ENCODE results near the gene ABCF3. TPM values are rescaled to one million over a fixed set of nuclear protein-coding genes. Genes with fewer than 3 reads are reported as not detected.

ABCF3 gene
- total and polyA plus RNA-seq, 4 donors: 28.1 to 59.2 (median 33.7) TPM

- no peaks in the 10 kb centered on the region for H3K9me3 ChIP-seq (ENCODE audit: control insufficient read depth in 4 of 4, low read length in 3 of 4)
- no peak overlapping the region for H3K9ac ChIP-seq (ENCODE audit: low read depth in 1 of 2, low read length in 2 of 2)
- no peaks in the 10 kb centered on the region for H3K27me3 ChIP-seq (ENCODE audit: control insufficient read depth in 4 of 4, insufficient read depth in 4 of 4, low read length in 3 of 4)
- no peak overlapping the region for H3K27ac ChIP-seq (ENCODE audit: low read depth in 1 of 2, low read length in 2 of 2)
- no peak overlapping the region for H3K4me3 ChIP-seq (ENCODE audit: low read depth in 1 of 3, low read length in 3 of 3)
- peaks cover 15 to 74% (median 51%) of the 10 kb centered on the region in 4 donors for H3K36me3 ChIP-seq (ENCODE audit: control insufficient read depth in 4 of 4, insufficient read depth in 3 of 4, low read depth in 1 of 4, low read length in 3 of 4)
- 97% methylated on average over 8 of the region's 8 CpGs for WGBS
- H3K4me1 ChIP-seq (ENCODE audit: control insufficient read depth in 4 of 4, insufficient read depth in 4 of 4, low read length in 3 of 4): no peaks in the 10 kb centered on the region
- no peak for DNase-seq (ENCODE audit: low spot score)
- TF ChIP-seq, protein P1, sequence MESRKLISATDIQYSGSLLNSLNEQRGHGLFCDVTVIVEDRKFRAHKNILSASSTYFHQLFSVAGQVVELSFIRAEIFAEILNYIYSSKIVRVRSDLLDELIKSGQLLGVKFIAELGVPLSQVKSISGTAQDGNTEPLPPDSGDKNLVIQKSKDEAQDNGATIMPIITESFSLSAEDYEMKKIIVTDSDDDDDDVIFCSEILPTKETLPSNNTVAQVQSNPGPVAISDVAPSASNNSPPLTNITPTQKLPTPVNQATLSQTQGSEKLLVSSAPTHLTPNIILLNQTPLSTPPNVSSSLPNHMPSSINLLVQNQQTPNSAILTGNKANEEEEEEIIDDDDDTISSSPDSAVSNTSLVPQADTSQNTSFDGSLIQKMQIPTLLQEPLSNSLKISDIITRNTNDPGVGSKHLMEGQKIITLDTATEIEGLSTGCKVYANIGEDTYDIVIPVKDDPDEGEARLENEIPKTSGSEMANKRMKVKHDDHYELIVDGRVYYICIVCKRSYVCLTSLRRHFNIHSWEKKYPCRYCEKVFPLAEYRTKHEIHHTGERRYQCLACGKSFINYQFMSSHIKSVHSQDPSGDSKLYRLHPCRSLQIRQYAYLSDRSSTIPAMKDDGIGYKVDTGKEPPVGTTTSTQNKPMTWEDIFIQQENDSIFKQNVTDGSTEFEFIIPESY (IDR thresholded peaks at IDR 0.05): no peak
- TF ChIP-seq JUND (IDR thresholded peaks at IDR 0.05): no peak
- TF ChIP-seq CTCF (IDR thresholded peaks at IDR 0.05; ENCODE audit: low read depth, low read length, missing input control): no peak
- TF ChIP-seq HNF4A (conservative IDR thresholded peaks at IDR 0.05): no peak
- TF ChIP-seq EGR1 (IDR thresholded peaks at IDR 0.05; ENCODE audit: low read depth in 2 of 2): no peak
- TF ChIP-seq SP1 (IDR thresholded peaks at IDR 0.05): no peak
- TF ChIP-seq YY1 (IDR thresholded peaks at IDR 0.05): no peak
- no peak for TF ChIP-seq NR2F2 (IDR thresholded peaks at IDR 0.05)
- no peak for TF ChIP-seq GABPA (IDR thresholded peaks at IDR 0.05 in 1 of 2, conservative IDR thresholded peaks at IDR 0.05 in 1 of 2)
- no peak for TF ChIP-seq FOXA2 (IDR thresholded peaks at IDR 0.05)
- TF ChIP-seq RAD21 (IDR thresholded peaks at IDR 0.05): no peak
- no peak for TF ChIP-seq RXRA (IDR thresholded peaks at IDR 0.05)
Measured at GRCh38 chr3:184167786-184168185, 18.2 kb upstream of the ABCF3 start.

DNA sequence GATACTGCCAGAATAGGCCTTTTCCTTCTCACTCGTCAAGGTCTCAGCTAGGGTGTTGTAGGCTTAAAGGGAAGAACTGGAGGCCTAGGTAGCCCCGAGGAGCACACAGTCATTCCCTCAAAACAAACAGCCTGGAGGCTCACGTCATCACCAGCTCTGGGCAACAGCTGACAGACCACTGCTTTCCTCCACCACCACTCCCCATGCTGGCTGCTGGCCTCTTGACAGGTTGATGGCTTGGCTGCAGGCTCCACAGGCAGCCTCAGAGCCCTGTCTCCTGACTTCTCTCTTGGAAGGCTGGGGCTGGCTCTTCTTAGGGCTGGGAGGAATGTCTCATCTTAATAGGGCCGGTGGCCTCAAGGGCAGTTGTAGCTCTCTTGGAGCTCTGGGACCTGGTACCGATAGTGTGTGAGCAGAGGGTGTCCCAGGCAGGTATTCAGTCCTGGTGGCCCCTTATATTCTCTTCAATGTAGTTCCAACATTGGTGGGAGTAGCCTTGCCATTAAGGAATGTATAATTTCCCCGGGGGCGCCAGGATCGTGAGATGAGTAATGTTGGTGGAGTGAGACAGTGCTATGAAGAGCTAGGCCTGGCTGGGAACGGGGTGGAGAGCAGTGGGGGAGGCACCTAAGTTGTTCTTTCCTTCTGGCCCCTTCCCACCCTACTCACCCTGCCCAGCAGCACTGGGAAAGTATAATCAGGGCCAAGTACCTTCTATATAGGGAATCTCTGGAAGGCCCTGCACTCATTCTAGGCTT, 17.5 kb upstream of the ABCF3 start:
- DNase-seq (ENCODE audit: low spot score): no peak
- H3K27ac ChIP-seq (ENCODE audit: low read depth in 1 of 2, low read length in 2 of 2): no peak overlapping the region
- WGBS: 94% methylated on average over 9 of the region's 9 CpGs
- H3K4me3 ChIP-seq (ENCODE audit: low read depth in 1 of 3, low read length in 3 of 3): no peak overlapping the region
- H3K36me3 ChIP-seq (ENCODE audit: control insufficient read depth in 4 of 4, insufficient read depth in 3 of 4, low read depth in 1 of 4, low read length in 3 of 4): peaks cover 15 to 73% (median 48%) of the 10 kb centered on the region in 4 donors
- H3K4me1 ChIP-seq (ENCODE audit: control insufficient read depth in 4 of 4, insufficient read depth in 4 of 4, low read length in 3 of 4): no peaks in the 10 kb centered on the region
- TF ChIP-seq EGR1 (IDR thresholded peaks at IDR 0.05; ENCODE audit: low read depth in 2 of 2) (no peak), TAF1 (conservative IDR thresholded peaks at IDR 0.05) (no peak), JUND (IDR thresholded peaks at IDR 0.05) (no peak)
- TF ChIP-seq, protein P2, sequence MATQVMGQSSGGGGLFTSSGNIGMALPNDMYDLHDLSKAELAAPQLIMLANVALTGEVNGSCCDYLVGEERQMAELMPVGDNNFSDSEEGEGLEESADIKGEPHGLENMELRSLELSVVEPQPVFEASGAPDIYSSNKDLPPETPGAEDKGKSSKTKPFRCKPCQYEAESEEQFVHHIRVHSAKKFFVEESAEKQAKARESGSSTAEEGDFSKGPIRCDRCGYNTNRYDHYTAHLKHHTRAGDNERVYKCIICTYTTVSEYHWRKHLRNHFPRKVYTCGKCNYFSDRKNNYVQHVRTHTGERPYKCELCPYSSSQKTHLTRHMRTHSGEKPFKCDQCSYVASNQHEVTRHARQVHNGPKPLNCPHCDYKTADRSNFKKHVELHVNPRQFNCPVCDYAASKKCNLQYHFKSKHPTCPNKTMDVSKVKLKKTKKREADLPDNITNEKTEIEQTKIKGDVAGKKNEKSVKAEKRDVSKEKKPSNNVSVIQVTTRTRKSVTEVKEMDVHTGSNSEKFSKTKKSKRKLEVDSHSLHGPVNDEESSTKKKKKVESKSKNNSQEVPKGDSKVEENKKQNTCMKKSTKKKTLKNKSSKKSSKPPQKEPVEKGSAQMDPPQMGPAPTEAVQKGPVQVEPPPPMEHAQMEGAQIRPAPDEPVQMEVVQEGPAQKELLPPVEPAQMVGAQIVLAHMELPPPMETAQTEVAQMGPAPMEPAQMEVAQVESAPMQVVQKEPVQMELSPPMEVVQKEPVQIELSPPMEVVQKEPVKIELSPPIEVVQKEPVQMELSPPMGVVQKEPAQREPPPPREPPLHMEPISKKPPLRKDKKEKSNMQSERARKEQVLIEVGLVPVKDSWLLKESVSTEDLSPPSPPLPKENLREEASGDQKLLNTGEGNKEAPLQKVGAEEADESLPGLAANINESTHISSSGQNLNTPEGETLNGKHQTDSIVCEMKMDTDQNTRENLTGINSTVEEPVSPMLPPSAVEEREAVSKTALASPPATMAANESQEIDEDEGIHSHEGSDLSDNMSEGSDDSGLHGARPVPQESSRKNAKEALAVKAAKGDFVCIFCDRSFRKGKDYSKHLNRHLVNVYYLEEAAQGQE (IDR thresholded peaks at IDR 0.05): no peak
- H3K27me3 ChIP-seq (ENCODE audit: control insufficient read depth in 4 of 4, insufficient read depth in 4 of 4, low read length in 3 of 4): no peaks in the 10 kb centered on the region
- no peak overlapping the region for H3K9ac ChIP-seq (ENCODE audit: low read depth in 1 of 2, low read length in 2 of 2)
- no peaks in the 10 kb centered on the region for H3K9me3 ChIP-seq (ENCODE audit: control insufficient read depth in 4 of 4, low read length in 3 of 4)
